Activated T-helper 9 cell treated with anti-CD3 and anti-CD28 coated beads, Interleukin-2, amount 50 U/mL, for 16 hours (primary cell): ENCODE data around the gene SMYD3.
"Not testable (repeated sequence)": the region's sequence is repeated elsewhere in the genome, so short reads cannot be mapped to it uniquely, and the experiment has no call there.

Source experiments
- DNase-seq: peaks from one replicate; pipeline ENCODE4 v3.0.0-alpha.2; 2020; ENCODE audit warnings: low read depth

Gene SMYD3

DNA sequence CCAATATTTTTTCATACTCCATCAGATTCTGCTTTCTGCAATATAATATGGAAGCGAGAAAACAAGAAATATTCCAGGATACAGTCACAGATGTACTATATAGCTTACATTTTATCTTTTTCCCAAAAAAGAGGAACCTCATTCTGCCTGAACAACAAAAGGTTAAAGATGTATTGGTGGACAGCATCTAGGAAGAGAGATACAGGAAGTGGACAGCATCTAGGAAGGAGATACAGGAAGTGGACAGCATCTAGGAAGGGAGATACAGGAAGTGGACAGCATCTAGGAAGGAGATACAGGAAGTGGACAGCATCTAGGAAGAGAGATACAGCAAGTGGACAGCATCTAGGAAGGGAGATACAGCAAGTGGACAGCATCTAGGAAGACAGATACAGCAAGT, 483.0 kb downstream of the SMYD3 start:
- DNase-seq = not testable (repeated sequence)

DNA sequence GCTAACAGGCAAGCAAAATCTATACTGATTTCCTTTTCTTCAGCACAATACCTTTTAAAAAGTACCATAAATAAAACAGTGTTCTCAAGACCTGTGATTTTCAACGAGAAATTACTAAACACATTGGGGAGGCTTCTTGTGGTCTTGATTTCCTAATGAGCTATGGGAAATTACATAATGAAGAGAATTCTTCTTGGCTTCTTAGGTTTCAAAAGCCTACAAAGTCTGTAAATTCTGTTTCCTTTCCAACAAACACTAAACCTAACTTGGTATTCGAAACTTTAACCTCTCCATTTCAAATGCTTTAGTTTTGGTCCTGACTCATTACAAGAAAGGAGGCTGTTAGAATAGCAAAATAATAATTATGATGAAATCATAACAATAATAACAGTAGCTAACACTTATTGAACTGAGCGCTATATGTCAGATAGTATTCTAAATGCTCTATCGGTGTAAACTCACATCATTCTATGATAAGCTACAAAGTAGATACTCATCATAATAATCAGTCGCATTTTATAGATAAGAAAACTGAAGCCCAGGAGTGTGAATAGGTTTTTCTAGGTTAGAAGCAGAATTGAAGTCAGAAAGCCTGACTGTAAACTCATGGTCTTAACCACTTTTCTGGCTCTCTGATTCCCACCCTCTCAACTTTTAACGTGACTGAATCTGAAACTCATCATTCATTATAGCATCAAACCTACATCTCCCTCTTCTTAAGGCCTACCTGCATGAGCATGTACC, 486.7 kb downstream of the SMYD3 start:
- no peak for DNase-seq

- DNase-seq = no peak
Observed at GRCh38 chr1:246018146-246018545, 488.9 kb downstream of the SMYD3 start.

- no peak for DNase-seq
Observed at GRCh38 chr1:246012341-246012740, 494.7 kb downstream of the SMYD3 start.

DNA sequence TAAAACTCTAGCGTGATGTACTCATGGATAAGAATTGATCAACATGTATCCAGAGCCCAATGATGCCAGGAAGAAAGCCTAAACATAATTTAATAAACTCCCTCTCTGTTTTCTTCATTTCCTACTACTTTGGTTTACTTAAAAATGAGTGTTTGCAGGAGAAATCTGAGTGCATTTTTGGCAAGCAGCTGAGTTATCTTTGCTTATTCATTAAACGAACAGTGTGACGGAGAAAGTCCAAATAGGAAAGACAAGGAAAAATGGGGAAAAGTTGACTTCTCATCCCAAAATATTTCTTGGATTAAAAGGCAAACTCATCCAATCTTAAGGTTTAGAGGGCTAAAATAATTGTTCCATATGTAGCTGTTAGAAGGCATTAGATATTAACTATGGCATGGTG, 496.7 kb downstream of the SMYD3 start:
- DNase-seq = no peak

DNA sequence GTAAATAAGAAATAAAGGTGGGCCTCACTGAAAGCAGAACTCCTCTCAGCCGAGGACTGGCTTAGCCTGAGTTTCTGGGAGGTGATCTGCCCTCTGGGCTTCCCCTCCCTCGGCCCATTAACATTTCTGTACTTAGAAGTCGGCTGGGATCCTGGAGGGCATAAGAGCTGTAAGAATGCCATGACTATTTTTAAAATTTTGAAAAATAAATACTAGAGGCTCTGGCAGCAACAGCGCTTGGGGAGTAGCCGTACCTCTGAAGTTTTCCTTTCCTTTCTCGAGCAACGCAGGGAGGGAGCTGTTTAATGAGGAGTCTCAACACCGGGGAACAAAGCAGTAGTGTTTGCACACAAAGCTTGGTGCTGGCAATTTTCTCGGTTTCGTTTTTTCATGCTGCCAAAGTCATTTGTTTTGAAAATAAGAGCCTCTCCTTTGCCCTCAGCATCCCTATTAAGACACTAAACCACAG, 498.7 kb downstream of the SMYD3 start:
- no peak for DNase-seq

- no peak for DNase-seq
Observed at GRCh38 chr1:246005067-246005466, 502.0 kb downstream of the SMYD3 start.

DNA sequence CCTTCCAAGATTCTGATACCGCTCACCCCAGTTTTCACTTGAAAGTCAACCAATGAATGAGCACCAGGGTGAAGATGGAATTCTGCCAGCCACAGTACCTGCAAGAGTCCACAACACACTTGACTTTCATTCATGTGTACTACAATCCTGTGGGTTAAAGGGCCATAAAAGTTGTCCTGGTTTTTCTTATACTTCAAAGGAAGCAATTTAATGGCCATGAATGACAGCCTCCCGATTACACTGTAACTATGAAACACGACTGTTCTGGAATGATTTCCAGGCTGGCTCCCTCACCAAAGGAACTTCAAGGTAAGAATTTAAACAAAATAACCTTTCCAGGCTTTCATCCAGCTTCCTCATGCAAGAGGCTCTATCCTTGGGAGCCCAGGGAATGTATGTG, 502.8 kb downstream of the SMYD3 start:
- no peak for DNase-seq

DNA sequence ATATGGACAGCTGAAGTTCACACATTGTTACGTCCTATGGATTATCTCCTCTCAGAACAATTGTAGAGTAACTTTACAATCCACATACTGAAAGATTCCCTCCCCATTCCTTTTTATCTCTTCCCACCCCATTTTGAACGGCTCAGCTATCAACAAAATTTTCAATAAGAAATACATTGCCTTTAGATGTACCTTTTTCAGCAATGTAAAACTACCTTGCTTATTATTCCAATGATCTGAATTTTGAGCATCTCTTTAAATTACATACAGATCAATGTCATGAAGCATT, 503.7 kb downstream of the SMYD3 start:
- DNase-seq = no peak

DNA sequence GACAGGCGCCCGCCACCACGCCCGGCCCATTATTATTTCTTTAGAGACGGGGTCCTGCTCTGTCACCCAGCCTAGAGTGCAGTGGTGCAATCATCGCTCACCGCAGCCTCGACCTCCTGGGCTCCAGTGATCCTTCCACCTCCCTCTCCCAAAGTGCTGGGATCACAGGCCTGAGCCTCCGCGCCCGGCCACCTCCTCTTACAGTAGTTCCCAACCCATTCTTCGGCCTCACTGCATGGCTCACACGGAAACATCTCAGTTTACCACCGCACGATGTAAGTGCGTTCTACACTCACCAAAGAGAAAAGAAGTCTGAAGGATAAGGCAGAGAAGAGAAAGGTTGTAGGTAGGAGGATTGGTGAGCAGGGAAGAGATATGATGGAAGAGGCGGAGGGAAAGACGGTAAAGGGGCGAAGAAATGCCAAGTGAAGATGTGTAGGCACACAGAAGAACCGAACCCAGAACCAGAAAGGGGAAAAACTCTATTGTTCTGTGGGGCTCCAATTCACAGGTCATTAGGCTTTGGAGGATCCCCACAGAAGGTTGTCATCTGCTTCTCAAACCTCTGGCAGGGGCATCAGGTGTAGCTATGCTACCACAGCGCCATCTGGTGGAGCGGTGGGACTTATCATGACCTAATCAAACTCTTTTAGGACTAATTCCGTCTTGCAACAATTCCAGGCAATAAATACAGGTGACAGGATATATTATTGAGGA, 504.2 kb downstream of the SMYD3 start:
- peak; percentile 69 for DNase-seq

GRCh38 chr1:246001837-246002230, 505.2 kb downstream of the SMYD3 start:
- DNase-seq = no peak

DNA sequence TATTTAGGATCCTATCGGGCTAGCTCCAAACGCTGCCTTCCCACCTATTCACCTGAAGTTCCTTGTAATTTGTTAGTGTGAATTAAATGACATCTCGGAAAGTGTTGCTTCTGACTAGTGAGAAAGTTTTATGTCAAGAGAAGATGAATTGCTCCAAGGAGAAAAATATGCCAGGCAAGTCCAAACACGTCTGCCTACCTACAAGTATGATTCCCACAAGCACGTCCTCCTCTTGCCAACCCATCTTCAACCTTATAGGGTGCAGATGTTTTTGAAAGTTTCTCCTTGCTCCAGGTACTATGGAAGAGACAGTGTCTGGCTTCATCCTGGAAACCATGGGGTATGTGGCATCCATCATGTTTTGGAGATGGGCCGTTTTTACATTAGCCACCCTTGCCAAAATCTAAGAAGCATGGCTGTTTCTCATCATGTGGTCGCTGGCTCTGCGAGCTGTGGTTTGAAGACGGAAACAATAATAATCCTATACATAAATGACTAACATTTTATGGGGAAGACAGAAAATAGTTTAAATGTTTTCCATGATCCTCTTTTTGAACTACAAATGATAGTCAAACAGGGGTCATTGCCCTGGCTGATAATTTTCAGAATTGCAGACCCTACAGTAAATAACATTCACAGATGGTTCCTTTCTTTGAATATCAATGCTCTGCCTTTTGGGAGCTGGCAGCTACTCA, 505.8 kb downstream of the SMYD3 start:
- no peak for DNase-seq

DNA sequence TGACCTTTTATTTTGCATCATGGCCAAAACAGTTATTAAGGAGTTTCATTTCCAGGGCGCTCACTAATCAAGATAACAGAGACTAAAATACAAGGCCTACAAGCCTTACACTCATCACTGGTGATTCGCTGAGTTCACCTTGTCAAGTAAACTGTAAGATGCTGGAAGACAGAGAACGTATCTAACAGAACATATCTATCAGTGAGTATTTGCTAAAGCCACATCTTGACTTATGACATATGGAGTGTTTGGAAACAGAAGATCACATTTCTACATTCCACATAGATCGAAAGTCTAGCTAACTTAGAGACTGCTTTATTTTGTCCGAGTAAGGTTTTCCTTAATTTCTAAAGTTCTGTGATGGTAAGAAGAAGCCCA, 506.5 kb downstream of the SMYD3 start:
- no peak for DNase-seq

DNA sequence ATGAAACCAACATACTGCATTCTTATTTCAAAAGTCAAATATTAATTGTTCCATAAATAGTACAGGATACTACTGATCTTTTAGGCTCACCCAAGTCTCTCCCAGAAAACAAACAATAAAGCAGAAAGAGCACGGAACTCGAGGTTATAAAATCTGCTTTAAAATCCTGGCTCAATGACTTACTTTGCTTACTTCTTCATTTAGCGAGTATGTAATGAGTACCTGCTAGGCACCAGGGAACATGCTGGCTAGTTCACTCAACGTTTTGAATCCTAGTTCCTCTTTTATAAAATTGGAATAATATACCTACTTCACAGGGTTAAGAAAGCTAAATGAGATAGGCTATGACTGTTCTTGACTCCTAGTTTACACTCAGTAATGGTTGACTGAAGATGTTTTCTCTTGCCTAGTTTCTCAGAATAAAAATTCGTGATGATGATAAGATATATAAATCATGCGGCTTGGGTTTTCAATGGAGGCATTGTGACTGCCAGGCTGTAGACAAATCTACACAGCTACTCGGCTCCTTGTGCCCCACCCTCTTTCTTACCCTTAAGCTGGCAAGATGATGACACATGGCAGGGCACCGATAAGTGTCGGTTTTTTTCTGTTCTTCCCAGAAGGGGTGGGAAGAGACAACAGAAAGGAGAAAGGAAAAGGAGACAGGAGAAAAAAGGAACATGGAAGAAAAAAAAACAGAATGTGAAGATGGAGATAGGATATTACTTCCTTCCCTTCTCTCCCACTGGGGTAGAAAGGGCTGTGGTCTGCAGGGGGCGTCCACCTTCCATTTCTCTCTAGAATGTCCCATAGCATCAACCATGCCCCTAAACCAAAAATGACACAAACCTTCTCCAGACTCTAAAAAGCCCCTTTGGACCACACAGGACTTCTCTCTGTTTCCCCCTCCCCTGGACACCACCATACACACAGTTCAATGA, 507.1 kb downstream of the SMYD3 start:
- no peak for DNase-seq

DNA sequence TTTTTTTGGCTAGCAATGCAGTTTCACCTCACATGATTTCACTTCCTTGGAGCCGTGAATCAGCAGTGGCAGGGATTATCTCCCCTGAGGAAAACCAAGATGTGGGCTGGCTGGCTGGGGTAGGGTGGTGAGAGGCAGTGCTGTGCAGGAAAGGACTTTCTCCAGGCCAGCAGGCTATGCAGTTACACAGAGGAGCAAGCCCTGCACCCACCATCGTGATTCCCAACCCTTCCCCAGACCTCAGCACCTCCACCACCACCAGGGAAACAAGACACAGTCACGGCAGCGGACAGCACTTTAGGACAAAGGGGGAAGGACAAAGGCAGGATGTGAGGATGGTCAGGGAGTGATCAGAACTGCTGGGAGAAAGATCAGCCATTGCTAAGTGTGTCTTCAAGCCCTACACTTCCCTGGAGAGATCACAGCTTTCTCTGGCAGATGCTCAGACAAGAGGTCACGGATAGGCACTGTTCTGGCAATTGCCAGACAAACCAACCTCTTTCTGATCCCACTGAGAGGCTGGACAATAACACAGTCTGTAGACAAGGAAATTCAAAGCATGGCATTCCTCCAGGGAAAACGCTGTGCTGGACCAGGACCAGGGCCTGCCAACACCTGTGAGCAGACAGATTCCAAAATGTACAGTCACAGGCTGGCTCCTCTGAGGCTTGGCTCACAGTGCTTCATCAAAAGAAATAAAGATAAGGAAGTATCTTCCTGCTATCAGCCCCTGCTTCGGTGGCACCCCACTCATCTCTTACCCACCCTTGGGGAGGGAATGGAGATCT, 509.4 kb downstream of the SMYD3 start:
- DNase-seq = no peak

GRCh38 chr1:245996811-245997210, 510.3 kb downstream of the SMYD3 start:
- no peak for DNase-seq

DNA sequence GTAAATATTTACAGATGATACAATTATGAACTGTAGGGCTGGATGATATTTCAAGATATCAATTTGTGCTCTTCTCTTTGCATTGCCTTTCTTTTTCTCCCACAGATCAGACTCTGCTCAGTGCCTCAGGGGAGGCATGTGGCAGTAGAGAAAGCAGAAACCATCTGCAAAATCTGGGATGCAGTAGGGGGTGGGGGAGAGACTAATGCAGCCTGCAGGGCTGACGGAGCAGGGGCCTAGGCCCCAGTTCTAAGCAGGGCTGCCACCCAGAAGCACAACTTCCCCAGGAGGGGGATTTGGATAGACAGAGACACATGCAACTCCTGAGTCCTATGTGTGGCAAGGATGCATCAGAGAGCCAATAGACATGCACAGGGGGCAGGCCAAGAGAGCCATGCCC, 511.6 kb downstream of the SMYD3 start:
- no peak for DNase-seq

- no peak for DNase-seq
Observed at GRCh38 chr1:245991266-245991665, 515.8 kb downstream of the SMYD3 start.

DNA sequence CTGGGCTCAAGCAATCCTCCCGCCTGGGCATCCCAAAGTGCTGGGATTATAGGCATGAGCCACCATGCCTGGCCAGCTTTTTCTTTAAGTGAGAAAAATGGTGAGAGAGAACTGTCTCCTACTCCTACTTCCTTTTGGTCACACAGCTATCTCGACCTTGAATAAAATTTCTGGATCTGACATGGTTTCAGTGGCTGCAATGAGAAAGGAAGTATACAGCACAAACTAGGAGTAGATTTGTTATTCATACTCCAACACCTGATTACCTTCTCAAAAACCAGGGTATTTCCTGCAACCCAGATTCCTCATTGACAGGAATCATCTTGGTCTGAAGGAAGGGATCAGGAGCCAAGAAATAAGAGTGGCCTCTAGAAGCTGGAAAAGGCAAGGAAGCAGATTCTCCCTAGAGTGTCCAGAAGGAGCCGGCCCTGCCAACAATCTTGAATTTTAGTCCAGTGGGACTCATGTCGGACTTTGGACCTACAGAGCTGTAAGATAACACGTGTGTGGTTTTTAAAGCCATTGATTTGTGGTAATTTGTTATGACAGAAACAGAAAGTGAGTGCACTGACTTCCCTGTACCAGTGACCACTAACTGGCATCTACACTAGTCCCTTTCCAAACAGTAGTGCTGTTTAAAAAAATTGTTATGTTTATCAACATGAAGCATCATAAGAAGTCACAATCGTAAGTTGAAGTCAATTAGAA, 516.6 kb downstream of the SMYD3 start:
- DNase-seq = no peak

DNA sequence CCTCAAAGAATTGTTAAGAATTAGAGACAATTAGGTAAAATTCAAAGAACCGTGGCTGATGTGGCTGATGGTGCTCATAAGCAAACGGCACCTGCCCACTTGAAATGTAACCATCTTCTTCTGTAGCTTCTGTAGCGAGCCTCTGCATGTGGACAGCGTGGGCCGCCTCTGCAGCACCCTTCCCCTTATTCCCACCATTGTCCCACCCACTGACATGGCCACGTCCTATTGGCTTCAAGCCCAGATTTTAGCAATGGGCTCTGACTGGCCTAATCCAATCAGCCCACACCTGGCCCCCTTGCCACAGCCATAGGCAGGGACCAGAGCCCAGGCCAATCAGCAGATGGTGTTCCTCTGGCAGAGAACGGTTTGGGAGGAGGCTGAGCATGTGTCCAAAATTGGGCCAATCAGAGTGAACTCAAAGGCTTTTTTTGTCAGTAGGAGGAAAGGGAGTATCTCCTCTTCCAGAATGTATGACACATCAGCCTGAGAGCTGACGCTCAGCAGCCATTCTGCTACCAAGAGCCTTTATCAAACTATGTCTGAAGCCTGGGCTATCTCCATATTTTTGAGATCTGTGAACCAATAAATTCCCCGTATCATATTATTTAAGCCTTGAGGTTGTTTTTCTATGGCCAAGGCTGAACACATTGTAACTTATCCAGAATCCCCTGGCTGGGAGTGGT, 518.5 kb downstream of the SMYD3 start:
- DNase-seq = no peak
